Activated CD8-positive, alpha-beta memory T cell treated with anti-CD3 and anti-CD28 coated beads, Interleukin-2, amount 10 ng/mL, durations not matched to agents 7 days and 5 days (primary cell): ENCODE results near the gene EEF2K. TPM values are rescaled to one million over a fixed set of nuclear protein-coding genes. Genes with fewer than 3 reads are reported as not detected.

Experiments
- ATAC-seq: fragments of 150-1000 bp; cut with Tn5 transposase; one replicate; pipeline ENCODE4 v1.10.0; 2021; ENCODE audit warnings: moderate library complexity
- CTCF ChIA-PET: fragments of 350-600 bp; sonication (Branson Sonifier 250); formaldehyde crosslinking; loops from one replicate; lab custom pipeline; 2021; ENCODE audit warnings: antibody characterized with exemption; lab: Charles Lee
- DNase-seq: peaks from one replicate; pipeline ENCODE4 v3.0.0-alpha.2; 2020
- H3K27ac Mint-ChIP-seq: one replicate; pipeline ENCODE4 v1.8.0; 2021; ENCODE audit warnings: mild to moderate bottlenecking, mixed read lengths
- H3K27me3 Mint-ChIP-seq: one replicate; pipeline ENCODE4 v1.8.0; 2021; ENCODE audit warnings: mixed read lengths
- H3K36me3 Mint-ChIP-seq: one replicate; pipeline ENCODE4 v1.8.0; 2021; ENCODE audit warnings: mild to moderate bottlenecking, mixed read lengths
- H3K4me1 Mint-ChIP-seq: one replicate; pipeline ENCODE4 v1.8.0; 2021; ENCODE audit warnings: mixed read lengths
- H3K4me3 Mint-ChIP-seq: one replicate; pipeline ENCODE4 v1.8.0; 2021; ENCODE audit warnings: mild to moderate bottlenecking, moderate library complexity, mixed read lengths
- H3K9me3 Mint-ChIP-seq: one replicate; pipeline ENCODE4 v1.8.0; 2022; ENCODE audit warnings: low read depth, mixed read lengths
- total RNA-seq, 2 experiments: library from RNA; stranded (reverse); gene quantifications; one replicate each; pipeline ENCODE4 v1.2.3, GENCODE V29; 2021

The EEF2K gene
- total RNA-seq, 2 experiments from 2014 or later, result 34.8 to 36.7 TPM

DNA sequence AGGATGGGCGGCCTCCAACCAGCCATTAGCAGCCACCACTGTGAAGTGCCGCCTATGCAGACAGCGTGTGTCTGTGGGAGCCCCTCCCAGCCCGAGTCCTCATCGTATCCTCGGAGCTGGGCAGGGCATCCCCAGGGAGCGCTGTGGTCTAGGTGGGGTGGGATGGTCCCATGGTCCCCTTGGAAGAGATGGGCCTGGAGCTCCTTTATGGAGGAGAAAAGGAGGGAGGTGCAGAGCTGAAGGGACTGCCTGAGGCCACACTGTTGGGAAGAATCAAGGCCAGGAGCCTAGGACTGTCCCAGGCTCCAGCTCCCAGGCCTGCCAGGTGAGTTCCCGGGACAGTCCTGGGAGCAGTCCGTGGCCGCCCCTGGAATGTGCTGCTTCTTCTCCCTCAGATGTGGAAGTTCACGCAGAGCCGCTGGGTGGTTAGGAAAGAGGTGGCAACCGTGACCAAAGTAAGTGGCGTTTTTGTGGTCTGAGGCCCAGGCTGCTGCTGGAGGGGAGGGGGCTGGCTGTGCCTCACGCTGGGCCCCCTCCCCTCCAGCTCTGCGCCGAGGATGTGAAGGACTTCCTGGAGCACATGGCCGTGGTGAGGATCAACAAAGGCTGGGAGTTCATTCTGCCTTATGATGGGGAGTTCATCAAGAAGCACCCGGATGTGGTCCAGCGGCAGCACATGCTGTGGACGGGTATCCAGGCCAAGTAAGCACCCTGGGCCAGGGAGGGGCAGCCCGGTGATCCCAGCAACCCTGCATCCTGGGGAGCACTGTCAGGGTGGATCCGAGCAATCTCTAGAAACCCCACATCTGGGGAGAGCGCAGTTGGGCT lies 118.1 kb downstream of the EEF2K start:
- CTCF ChIA-PET, result interaction anchor here (2.1 kb wide), 1 partner anchor 30 kb away, joined by 7 read pairs; no protein-coding TSS in a partner anchor
- Mint-ChIP-seq H3K4me1 (peaks cover 2% of the 10 kb centered on the region), H3K27me3 (no peaks in the 10 kb centered on the region), H3K4me3 (no peak overlapping the region), H3K9me3 (no peaks in the 10 kb centered on the region), H3K27ac (no peak overlapping the region), H3K36me3 (peaks cover 20% of the 10 kb centered on the region)
- ATAC-seq, result no peak
- DNase-seq, result no peak

DNA sequence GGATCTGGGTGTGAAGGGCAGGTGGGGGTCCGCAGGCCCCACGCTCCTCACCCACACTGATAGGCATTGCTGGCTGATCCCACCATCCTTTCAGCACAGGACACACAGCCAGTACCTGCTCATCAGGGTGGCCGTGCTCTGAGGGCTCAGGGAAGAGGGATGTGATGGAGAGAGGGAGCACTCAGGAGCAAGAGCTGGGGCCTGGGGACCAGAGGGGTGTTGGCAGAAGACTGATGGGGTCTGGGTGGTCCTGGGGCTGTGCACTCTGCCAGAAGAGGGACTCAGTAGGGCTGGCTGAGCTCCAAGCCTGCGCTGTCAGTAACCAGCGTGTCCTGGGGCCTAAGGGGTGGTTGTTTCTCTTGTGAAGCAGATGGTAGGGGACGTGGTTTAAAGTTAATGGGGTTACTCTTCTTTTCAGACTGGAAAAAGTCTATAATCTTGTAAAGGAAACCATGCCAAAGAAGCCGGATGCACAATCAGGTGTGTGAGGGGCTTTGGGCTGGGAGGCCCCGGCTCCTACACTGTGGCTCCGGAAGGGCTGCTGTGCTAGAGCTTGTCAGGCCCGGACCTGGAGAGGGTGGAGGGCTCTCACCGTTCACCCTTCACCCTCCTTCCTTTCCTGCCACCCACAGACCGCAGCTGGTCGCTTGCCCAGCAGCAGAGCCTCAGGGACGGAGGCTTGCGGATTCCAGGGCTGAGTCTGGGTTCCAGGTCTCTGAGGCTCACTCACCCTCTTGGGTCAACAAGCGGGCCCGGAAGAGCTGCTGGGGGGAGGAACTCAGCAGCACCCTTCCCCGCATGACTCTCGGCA lies 118.9 kb downstream of the EEF2K start:
- Mint-ChIP-seq H3K36me3 (peaks cover 16% of the 10 kb centered on the region), H3K27me3 (no peaks in the 10 kb centered on the region), H3K4me3 (no peak overlapping the region)

DNA sequence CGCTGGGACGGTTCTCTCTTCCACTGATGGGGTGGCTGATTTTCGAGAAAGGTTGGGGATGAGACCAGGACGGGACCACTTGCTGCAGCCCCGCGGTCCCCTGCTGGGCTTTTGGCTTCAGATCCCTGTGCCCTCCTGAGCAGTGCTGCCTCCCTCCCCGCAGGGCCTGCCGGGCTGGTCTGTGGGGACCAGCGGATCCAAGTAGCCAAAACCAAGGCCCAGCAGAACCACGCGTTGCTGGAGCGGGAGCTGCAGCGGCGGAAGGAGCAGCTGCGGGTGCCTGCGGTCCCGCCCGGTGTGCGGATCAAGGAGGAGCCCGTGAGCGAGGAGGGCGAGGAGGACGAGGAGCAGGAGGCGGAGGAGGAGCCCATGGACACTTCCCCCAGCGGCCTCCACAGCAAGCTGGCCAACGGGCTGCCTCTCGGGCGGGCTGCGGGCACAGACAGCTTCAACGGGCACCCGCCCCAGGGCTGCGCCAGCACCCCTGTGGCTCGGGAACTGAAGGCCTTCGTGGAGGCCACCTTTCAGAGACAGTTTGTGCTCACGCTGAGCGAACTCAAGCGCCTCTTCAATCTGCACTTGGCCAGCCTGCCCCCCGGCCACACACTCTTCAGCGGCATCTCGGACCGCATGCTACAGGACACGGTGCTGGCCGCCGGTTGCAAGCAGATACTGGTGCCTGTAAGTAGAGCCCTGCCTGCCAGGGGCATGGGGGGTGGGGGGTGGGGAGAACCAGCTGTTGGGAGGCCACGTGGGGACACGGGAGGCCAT lies 119.7 kb downstream of the EEF2K start:
- no peaks in the 10 kb centered on the region for H3K9me3 Mint-ChIP-seq
- DNase-seq (peak; percentile 36), ATAC-seq (no peak)
- CTCF ChIA-PET, result no interaction called here
- no peak overlapping the region for H3K27ac Mint-ChIP-seq
- no peak overlapping the region for H3K4me3 Mint-ChIP-seq
- H3K36me3 Mint-ChIP-seq, result peaks cover 18% of the 10 kb centered on the region
- peaks cover 2% of the 10 kb centered on the region for H3K4me1 Mint-ChIP-seq
- no peaks in the 10 kb centered on the region for H3K27me3 Mint-ChIP-seq

More for the DNA sequence above, 118.9 kb downstream of the EEF2K start:
- ATAC-seq (no peak), DNase-seq (peak; percentile 38)
- Mint-ChIP-seq H3K9me3 (no peaks in the 10 kb centered on the region), H3K4me1 (peaks cover 2% of the 10 kb centered on the region), H3K27ac (no peak overlapping the region)
- CTCF ChIA-PET, result interaction anchor here (2.1 kb wide), 1 partner anchor 29 kb away, joined by 7 read pairs; no protein-coding TSS in a partner anchor

DNA sequence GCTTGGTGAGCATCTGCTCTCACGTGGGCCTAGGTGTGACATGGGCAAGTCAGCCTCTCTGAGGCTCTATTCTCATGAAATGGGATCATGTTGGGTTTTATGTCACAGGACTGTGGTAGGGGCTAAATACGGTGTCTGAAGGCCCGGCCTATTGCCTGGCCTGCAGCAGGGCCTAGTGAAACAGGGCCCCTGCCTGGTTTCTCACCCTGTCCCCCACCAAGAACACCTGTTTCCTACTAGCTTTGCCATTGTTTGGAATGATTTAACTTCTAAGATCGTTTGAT lies 120.2 kb downstream of the EEF2K start:
- Mint-ChIP-seq H3K9me3 (no peaks in the 10 kb centered on the region), H3K27me3 (no peaks in the 10 kb centered on the region), H3K4me3 (no peak overlapping the region), H3K36me3 (peaks cover 16% of the 10 kb centered on the region), H3K4me1 (peaks cover 1% of the 10 kb centered on the region), H3K27ac (peak overlapping the region; percentile 54)
- no peak for DNase-seq
- CTCF ChIA-PET, result interaction anchor here (0.6 kb wide), 1 partner anchor 111 kb away, joined by 3 read pairs; no protein-coding TSS in a partner anchor
- ATAC-seq, result no peak

DNA sequence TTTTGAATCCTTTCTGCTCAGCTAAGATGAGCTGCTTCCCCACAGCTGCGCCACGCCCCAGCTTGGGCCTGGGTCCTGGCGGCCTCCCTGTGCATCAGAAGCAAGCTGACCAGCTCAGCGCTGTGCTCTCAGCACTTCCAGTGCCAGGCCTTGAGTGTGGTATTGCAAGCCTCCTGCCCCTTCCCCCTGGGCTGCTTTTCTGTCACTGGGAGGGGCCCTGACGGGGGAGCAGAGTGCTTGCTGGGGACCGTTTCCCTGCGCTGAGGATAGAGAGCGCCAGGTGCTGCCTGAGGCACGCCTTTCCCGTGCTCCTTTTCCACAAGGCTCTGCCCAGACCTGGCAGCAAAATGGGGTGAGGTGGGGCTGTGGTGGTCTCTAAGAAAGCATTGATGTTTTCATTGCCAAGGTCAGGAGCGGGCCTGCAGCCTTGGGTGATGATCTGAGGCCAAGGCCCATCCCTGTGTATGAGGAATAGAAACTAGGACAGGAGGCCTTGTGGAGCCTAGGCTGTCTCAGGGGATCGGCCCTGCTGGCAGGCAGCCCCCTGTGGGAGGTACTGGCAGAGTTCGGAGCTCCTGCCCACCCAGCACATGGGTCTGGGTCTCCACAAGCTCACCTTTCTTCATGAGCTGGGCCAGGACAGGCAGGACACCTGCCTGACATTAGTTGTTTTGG lies 120.8 kb downstream of the EEF2K start:
- Mint-ChIP-seq H3K27me3 (no peaks in the 10 kb centered on the region), H3K9me3 (no peaks in the 10 kb centered on the region), H3K4me1 (no peaks in the 10 kb centered on the region), H3K27ac (no peak overlapping the region), H3K4me3 (no peak overlapping the region), H3K36me3 (peaks cover 20% of the 10 kb centered on the region)
- CTCF ChIA-PET, result interaction anchor here (0.6 to 0.8 kb wide), 3 partner anchors 26 to 110 kb away, joined by 3 to 6 read pairs (median 3); no protein-coding TSS in a partner anchor
- ATAC-seq, result no peak
- peak; percentile 28 for DNase-seq

DNA sequence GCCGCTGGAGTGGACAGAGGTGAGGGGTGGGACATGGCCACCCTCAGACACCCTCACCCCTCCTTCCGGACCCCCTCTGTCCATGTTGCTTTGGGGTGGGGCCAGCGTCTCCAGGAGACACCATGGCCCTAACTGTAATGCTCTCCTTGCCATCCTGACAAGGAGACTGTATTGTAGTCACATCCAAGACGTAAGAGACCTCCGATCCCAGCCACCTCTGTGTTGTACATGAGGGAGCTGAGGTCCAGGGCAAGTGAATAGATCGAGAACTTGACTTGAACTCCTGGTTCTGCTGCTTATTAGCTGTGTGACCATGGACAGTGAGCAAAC lies 121.3 kb downstream of the EEF2K start:
- Mint-ChIP-seq H3K36me3 (peaks cover 25% of the 10 kb centered on the region), H3K27ac (no peak overlapping the region), H3K9me3 (no peaks in the 10 kb centered on the region), H3K4me1 (no peaks in the 10 kb centered on the region), H3K4me3 (no peak overlapping the region), H3K27me3 (no peaks in the 10 kb centered on the region)
- DNase-seq (no peak), ATAC-seq (no peak)
- CTCF ChIA-PET, result interaction anchor here (0.7 to 3.6 kb wide), 3 partner anchors 8 to 59 kb away, joined by 3 to 21 read pairs (median 6); no protein-coding TSS in a partner anchor

DNA sequence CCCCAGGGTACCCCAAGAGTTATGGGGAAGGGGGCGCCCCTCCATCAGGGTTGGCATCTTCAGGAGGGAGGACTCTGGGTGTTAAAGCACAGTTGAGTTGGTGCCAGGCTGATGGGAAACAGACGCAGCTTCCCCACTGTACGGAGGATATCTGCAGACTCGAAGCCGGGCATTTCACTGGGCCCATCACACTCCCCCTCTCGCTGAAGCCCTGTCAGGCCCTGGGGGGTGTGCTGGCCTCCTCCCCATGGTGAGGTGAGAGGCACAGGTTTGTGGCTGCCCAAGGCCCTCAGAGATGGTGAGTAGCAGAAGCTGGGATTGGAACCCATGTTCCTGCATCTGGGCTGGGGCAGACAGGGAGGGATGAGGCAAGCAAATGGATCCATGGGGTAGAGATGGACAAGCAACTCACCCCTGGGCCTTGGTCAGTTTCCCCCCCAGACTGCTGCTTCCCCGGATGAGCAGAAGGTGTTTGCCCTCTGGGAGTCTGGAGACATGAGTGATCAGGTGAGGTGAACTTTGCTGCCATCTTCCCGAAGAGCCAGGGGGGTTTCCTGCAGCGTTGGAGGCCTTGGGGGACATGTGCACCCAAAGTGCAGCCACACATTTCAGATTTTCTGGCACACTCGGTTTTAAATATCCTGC lies 122.1 kb downstream of the EEF2K start:
- DNase-seq (no peak), ATAC-seq (no peak)
- CTCF ChIA-PET, result interaction anchor here (3.6 kb wide), 1 partner anchor 8 kb away, joined by 21 read pairs; no protein-coding TSS in a partner anchor
- Mint-ChIP-seq H3K4me1 (no peaks in the 10 kb centered on the region), H3K4me3 (no peak overlapping the region), H3K36me3 (peaks cover 28% of the 10 kb centered on the region), H3K27ac (no peak overlapping the region), H3K27me3 (no peaks in the 10 kb centered on the region), H3K9me3 (no peaks in the 10 kb centered on the region)

DNA sequence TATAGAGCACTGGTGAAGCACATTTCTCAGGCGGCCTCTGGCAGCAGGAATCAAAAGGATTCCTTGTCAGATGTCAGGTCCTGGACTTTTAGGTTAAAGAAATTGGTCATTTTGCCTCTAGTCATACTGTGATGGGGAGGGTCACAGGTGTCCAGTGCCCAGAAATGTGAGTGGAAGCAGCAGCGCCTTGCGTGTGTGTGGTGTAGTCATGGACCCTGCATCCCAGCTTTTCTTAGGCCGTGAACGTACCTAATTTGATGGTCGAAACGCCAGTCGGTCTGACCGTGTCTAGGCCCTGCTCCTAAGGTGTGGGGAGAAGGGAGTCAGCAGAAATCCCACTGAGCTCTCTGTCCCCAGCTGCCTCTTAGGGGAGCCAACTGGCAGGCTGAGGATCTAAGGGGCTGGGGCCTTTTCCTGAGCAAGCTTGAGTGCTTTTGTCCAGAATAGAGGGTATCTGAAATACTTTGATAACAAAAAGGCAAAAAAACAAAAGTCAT lies 123.2 kb downstream of the EEF2K start:
- no peak for DNase-seq
- CTCF ChIA-PET, result interaction anchor here (3.6 kb wide), 1 partner anchor 10 kb away, joined by 21 read pairs; no protein-coding TSS in a partner anchor
- H3K27me3 Mint-ChIP-seq, result no peaks in the 10 kb centered on the region
- H3K9me3 Mint-ChIP-seq, result no peaks in the 10 kb centered on the region
- no peak for ATAC-seq
- H3K4me1 Mint-ChIP-seq, result no peaks in the 10 kb centered on the region
- H3K36me3 Mint-ChIP-seq, result peaks cover 37% of the 10 kb centered on the region
- no peak overlapping the region for H3K4me3 Mint-ChIP-seq
- H3K27ac Mint-ChIP-seq, result no peak overlapping the region

DNA sequence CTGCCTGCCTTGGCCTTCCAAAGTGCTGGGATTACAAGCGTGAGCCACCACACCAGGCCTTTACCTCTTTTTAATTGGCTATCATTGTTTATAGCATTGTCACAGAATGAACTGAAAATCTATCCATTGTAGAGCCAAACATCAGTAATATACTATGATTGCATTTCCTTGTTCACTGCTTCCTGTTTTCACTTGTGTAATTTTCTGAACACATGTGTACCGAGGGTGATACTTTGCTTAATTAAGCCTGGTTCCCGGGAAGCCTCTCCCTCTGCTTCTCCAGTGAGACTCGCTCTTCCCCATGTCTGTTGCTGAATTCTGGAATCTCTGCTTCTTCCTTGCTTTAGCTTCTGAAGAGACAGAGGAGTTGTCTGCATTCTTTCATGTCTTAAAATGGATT lies 124.2 kb downstream of the EEF2K start:
- Mint-ChIP-seq H3K4me1 (no peaks in the 10 kb centered on the region), H3K27me3 (no peaks in the 10 kb centered on the region), H3K27ac (peak overlapping the region; percentile 63), H3K36me3 (peaks cover 48% of the 10 kb centered on the region), H3K4me3 (no peak overlapping the region), H3K9me3 (no peaks in the 10 kb centered on the region)
- CTCF ChIA-PET, result interaction anchor here (0.9 to 3.6 kb wide), 2 partner anchors 11 to 12 kb away, joined by 3 to 21 read pairs; no protein-coding TSS in a partner anchor
- DNase-seq, result no peak
- no peak for ATAC-seq

DNA sequence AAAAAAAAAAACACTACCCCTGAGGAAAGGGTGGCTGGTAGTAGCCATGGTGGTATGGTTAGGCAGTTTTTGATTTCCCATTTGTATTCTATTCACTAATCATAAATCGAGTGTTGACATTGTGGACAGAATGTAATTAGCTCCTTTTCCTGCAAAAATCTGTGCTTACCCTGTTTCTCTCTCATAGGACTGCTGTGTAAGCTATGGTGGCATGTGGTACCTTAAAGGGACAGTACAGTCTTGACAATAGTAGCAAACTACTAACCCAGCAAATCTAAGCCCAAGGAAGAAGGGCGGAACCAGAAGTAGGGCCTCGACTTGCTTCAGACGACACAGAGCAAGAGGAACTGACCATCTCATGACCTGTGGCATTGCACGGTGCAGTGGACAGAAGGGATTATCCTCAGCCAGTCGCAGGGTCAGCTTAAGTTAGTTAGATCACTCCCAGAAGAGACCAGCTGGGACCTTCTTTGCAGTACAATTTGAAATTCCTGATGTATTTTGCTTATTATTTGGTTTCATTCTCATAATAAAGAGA lies 127.4 kb downstream of the EEF2K start:
- peaks cover 72% of the 10 kb centered on the region for H3K36me3 Mint-ChIP-seq
- no peak overlapping the region for H3K27ac Mint-ChIP-seq
- DNase-seq (no peak), ATAC-seq (no peak)
- H3K4me3 Mint-ChIP-seq, result no peak overlapping the region
- no peaks in the 10 kb centered on the region for H3K27me3 Mint-ChIP-seq
- H3K4me1 Mint-ChIP-seq, result peaks cover 6% of the 10 kb centered on the region
- CTCF ChIA-PET, result interaction anchor here (1.0 to 1.9 kb wide), 2 partner anchors 12 to 14 kb away, joined by 3 to 4 read pairs; no protein-coding TSS in a partner anchor
- H3K9me3 Mint-ChIP-seq, result peaks cover 15% of the 10 kb centered on the region

DNA sequence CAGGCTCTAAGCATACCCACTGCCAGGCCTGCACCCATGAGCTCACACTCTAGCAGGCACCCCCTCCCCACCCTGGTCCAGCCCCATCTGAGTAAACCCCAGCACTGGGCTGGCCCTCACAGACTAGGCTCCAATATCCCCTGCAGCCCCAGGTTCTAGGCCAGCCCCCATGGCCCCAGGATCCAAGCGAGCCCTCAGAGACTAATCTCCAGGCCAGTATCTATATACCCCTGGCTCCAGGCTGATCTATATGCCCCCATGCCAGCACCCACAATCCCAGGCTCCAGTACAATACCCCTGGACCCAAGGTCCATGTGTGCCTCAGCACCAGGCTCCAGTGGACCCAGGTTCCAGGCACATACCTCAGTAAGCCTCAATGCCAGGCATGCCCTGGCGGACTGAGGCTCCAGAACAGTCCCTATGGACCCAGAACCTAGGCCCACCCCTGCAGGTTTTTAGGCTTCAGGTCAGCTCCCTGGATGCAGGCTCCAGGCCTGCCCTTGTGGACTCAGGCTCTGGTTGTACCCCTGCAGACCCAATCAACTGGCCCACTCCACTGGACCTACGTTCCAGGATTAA lies 129.7 kb downstream of the EEF2K start:
- no peak overlapping the region for H3K4me3 Mint-ChIP-seq
- H3K27ac Mint-ChIP-seq, result no peak overlapping the region
- peaks cover 6% of the 10 kb centered on the region for H3K4me1 Mint-ChIP-seq
- CTCF ChIA-PET, result no interaction called here
- ATAC-seq, result no peak
- no peaks in the 10 kb centered on the region for H3K27me3 Mint-ChIP-seq
- DNase-seq, result no peak
- H3K9me3 Mint-ChIP-seq, result peaks cover 24% of the 10 kb centered on the region
- peaks cover 81% of the 10 kb centered on the region for H3K36me3 Mint-ChIP-seq
